ENCODE data around the gene SPATA17.

GRCh38 chr1:217674028-217674729 lies 43.0 kb downstream of the SPATA17 start:
- no peak for TF ChIP-seq CTCF (IDR thresholded peaks at IDR 0.05)
- no peak for TF ChIP-seq POLR2A (IDR thresholded peaks at IDR 0.05)
- TF ChIP-seq EP300 (IDR thresholded peaks at IDR 0.05) = no peak
